ENCODE measurements around the gene FAM163A. TPM values are rescaled to one million over a fixed set of nuclear protein-coding genes. Genes with fewer than 3 reads are reported as not detected.

The FAM163A gene
- total RNA-seq, 1 donor from 2014 or later: 1.4 TPM

DNA sequence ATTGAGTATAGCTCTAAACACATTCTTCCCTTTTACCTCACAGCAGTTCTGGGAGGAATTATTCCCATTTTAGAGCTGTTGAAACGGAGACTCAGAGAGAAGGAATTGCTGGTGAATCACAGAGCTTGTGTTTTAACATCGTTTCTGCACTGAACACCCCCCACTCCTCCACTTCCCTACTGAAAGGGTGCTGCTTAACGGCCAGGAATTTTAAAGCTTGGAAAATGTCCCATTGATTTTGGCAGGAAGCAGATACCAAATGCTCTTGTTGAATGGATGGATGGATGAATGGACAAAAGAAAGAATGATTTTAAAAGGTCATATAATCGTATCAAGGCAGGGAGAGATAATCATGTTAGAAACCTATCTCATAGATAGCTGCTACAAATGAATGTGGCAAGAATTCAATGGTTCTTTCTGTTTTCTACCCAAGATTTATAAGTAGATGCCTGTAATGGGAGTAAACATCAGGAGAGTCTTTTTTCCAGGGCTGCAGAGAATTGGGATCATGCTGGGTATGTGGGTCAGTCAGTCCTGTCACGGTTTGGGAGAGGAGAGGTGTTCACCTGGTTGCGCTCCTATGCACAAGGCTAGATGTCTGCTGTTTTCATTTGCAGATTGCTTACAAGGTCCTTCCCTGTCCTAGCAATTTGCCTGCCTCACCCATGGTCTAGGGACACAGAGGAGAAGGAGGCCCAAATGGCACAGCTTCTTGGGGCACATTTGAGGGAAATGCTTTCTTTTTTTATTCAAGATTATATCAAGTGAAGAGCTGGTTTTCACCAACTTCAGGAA is 19.0 kb downstream of the FAM163A start:
- H3K4me1 Mint-ChIP-seq (ENCODE audit: unreplicated experiment): peaks cover 8% of the 10 kb centered on the region
- H3K4me3 Mint-ChIP-seq: no peak overlapping the region
- H3K36me3 Mint-ChIP-seq: no peaks in the 10 kb centered on the region
- peaks cover 35% of the 10 kb centered on the region for H3K27me3 Mint-ChIP-seq
- H3K9me3 Mint-ChIP-seq: no peaks in the 10 kb centered on the region
- no peak for TF ChIP-seq CTCF (conservative IDR thresholded peaks at IDR 0.05)
- no peak overlapping the region for H3K27ac Mint-ChIP-seq
- no peak for DNase-seq (ENCODE audit: extremely low spot score, unreplicated experiment)

DNA sequence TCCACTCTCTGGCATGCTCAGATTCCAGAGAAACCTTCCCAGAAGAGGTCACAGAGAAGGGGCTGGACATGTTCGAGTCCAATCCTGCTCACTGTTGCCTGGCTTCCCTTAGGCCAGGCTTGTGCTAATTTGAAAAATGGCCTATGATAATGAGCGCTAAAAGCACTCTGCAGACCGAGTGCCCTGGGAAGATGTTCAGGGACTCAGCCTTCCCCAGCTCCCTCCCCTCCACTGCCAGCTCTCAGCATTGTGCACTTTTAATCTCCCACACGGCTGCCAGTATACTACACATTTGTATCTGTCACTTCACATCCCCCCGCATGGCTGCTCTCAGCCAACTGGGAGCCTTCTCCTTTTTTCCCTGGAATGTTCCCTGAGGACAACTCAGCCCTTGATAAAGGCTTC is 24.1 kb downstream of the FAM163A start:
- H3K4me1 Mint-ChIP-seq (ENCODE audit: unreplicated experiment): peaks cover 6% of the 10 kb centered on the region
- no peaks in the 10 kb centered on the region for H3K36me3 Mint-ChIP-seq
- no peak for TF ChIP-seq CTCF (conservative IDR thresholded peaks at IDR 0.05)
- H3K4me3 Mint-ChIP-seq: no peak overlapping the region
- H3K27ac Mint-ChIP-seq: no peak overlapping the region
- H3K9me3 Mint-ChIP-seq: peaks cover 5% of the 10 kb centered on the region
- no peak for DNase-seq (ENCODE audit: extremely low spot score, unreplicated experiment)
- H3K27me3 Mint-ChIP-seq: peaks cover 10% of the 10 kb centered on the region

GRCh38 chr1:179767996-179768395 is 24.9 kb downstream of the FAM163A start:
- no peak for TF ChIP-seq CTCF (conservative IDR thresholded peaks at IDR 0.05)
- no peak overlapping the region for H3K4me3 Mint-ChIP-seq
- peaks cover 5% of the 10 kb centered on the region for H3K27me3 Mint-ChIP-seq
- peaks cover 6% of the 10 kb centered on the region for H3K4me1 Mint-ChIP-seq (ENCODE audit: unreplicated experiment)
- H3K36me3 Mint-ChIP-seq: no peaks in the 10 kb centered on the region
- no peak for DNase-seq (ENCODE audit: extremely low spot score, unreplicated experiment)
- H3K9me3 Mint-ChIP-seq: peaks cover 5% of the 10 kb centered on the region
- H3K27ac Mint-ChIP-seq: no peak overlapping the region

- H3K9me3 Mint-ChIP-seq: peaks cover 5% of the 10 kb centered on the region
- no peak overlapping the region for H3K27ac Mint-ChIP-seq
- H3K4me3 Mint-ChIP-seq: no peak overlapping the region
- TF ChIP-seq CTCF (conservative IDR thresholded peaks at IDR 0.05): no peak
- DNase-seq (ENCODE audit: extremely low spot score, unreplicated experiment): no peak
- H3K27me3 Mint-ChIP-seq: no peaks in the 10 kb centered on the region
- peaks cover 6% of the 10 kb centered on the region for H3K4me1 Mint-ChIP-seq (ENCODE audit: unreplicated experiment)
- no peaks in the 10 kb centered on the region for H3K36me3 Mint-ChIP-seq
Measured at GRCh38 chr1:179770887-179771502, 27.9 kb downstream of the FAM163A start.

GRCh38 chr1:179773264-179773663 is 30.2 kb downstream of the FAM163A start:
- H3K27ac Mint-ChIP-seq: no peak overlapping the region
- H3K4me3 Mint-ChIP-seq: no peak overlapping the region
- H3K9me3 Mint-ChIP-seq: no peaks in the 10 kb centered on the region
- H3K27me3 Mint-ChIP-seq: no peaks in the 10 kb centered on the region
- no peaks in the 10 kb centered on the region for H3K36me3 Mint-ChIP-seq
- no peaks in the 10 kb centered on the region for H3K4me1 Mint-ChIP-seq (ENCODE audit: unreplicated experiment)
- DNase-seq (ENCODE audit: extremely low spot score, unreplicated experiment): no peak
- TF ChIP-seq CTCF (conservative IDR thresholded peaks at IDR 0.05): no peak
